ENCODE data around the gene NID1. TPM values are rescaled to one million over a fixed set of nuclear protein-coding genes. Genes with fewer than 3 reads are reported as not detected.

NID1 gene
- total and polyA plus RNA-seq, 2 experiments from 2014 or later = 77.7 to 82.0 TPM

DNA sequence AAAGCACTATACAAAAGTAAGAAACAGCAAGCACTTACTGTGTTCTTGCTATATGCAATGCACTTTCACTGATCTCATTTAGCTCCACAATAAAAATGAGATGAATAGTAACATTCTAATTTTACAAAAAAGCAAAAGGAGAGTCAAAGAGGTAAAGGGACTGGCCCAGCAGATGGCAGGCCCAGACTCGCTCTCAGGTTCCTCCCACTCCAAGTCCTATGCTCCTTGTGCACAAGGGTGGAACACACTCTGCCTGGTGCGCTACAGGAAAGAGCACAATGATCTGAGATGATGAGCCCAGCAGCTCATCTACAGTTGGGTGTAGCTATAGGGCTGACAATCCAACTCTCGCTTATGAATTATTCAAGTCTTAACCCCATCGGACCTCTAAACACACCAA lies 104.1 kb downstream of the NID1 start:
- Histone ChIP-seq H3K4me3 (no peak overlapping the region), H2AFZ (no peak overlapping the region), H3K9me3 (ENCODE audit: low read depth) (no peaks in the 10 kb centered on the region), H3K4me1 (ENCODE audit: insufficient read depth) (no peaks in the 10 kb centered on the region), H3K9me2 (ENCODE audit: insufficient read depth) (no peaks in the 10 kb centered on the region), H3K36me3 (ENCODE audit: low read depth) (no peaks in the 10 kb centered on the region), H3K79me2 (ENCODE audit: insufficient read depth) (no peaks in the 10 kb centered on the region), H3K27ac (no peak overlapping the region), H3F3A (ENCODE audit: insufficient read depth) (no peaks in the 10 kb centered on the region), H3K9ac (no peak overlapping the region), H3K4me2 (ENCODE audit: unreplicated experiment) (no peak overlapping the region), H3K27me3 (replicated peaks; ENCODE audit: insufficient read depth) (no peaks in the 10 kb centered on the region), H4K20me1 (ENCODE audit: insufficient read depth) (no peaks in the 10 kb centered on the region)
- TF ChIP-seq EZH2 (IDR thresholded peaks at IDR 0.05; ENCODE audit: insufficient read depth, poor library complexity, severe bottlenecking) = no peak
- TF ChIP-seq EZH2phosphoT487 (IDR thresholded peaks at IDR 0.05; ENCODE audit: insufficient read depth, low read depth) = no peak
- in situ Hi-C loops (cut with MboI) = loop anchor here (10.0 to 25.0 kb wide), 3 partner anchors 99 to 449 kb away; partner anchors contain the start of genes B3GALNT2 and LYST
- 97% methylated on average over 4 of the region's 4 CpGs for WGBS, 2 experiments (ENCODE audit: low coverage in 1 of 2, low lambda C conversion rate in 2 of 2, missing lambda C conversion rate in 2 of 2)
- no peak for DNase-seq

DNA sequence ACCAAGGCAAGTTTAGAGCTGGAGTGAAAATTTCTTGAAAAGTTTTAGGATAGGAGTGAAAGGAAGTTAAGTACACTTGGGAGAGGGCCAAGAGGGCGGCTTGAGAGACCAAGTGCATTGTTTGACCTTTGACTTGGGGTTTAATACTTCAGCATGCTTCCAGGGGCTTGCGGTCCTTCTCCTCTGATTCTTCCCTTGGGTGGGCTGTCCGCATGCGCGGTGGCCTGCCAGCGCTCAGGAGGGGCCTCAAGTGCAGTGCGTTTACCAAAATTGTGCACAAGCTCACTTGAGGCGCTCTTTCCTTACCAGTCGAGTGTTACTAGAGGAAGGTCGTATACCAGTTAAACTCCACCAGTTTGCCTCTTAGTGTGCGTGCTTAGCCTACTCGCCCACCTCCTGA lies 106.9 kb downstream of the NID1 start:
- Histone ChIP-seq H3K79me2 (ENCODE audit: insufficient read depth) (no peaks in the 10 kb centered on the region), H3K27ac (no peak overlapping the region), H3K4me1 (ENCODE audit: insufficient read depth) (peaks cover 9% of the 10 kb centered on the region), H3K4me2 (ENCODE audit: unreplicated experiment) (no peak overlapping the region), H3K36me3 (ENCODE audit: low read depth) (0 out of 2 replicates have a peak, but pooled peaks cover 3% of the 10 kb centered on the region), H4K20me1 (ENCODE audit: insufficient read depth) (no peaks in the 10 kb centered on the region), H3K4me3 (no peak overlapping the region), H3K9me2 (ENCODE audit: insufficient read depth) (no peaks in the 10 kb centered on the region), H3K9ac (no peak overlapping the region), H3K27me3 (replicated peaks; ENCODE audit: insufficient read depth) (no peaks in the 10 kb centered on the region), H3F3A (ENCODE audit: insufficient read depth) (peaks cover 13% of the 10 kb centered on the region), H2AFZ (no peak overlapping the region), H3K9me3 (ENCODE audit: low read depth) (no peaks in the 10 kb centered on the region)
- in situ Hi-C loops (cut with MboI) = loop anchor here (25.0 kb wide), 2 partner anchors 96 to 446 kb away; partner anchors contain the start of genes B3GALNT2 and LYST
- DNase-seq = no peak
- TF ChIP-seq EZH2 (IDR thresholded peaks at IDR 0.05; ENCODE audit: insufficient read depth, poor library complexity, severe bottlenecking) = no peak
- TF ChIP-seq EZH2phosphoT487 (IDR thresholded peaks at IDR 0.05; ENCODE audit: insufficient read depth, low read depth) = no peak
- 88 to 93% methylated on average over 12 of the region's 12 CpGs for WGBS, 2 experiments (ENCODE audit: low coverage in 1 of 2, low lambda C conversion rate in 2 of 2, missing lambda C conversion rate in 2 of 2)

DNA sequence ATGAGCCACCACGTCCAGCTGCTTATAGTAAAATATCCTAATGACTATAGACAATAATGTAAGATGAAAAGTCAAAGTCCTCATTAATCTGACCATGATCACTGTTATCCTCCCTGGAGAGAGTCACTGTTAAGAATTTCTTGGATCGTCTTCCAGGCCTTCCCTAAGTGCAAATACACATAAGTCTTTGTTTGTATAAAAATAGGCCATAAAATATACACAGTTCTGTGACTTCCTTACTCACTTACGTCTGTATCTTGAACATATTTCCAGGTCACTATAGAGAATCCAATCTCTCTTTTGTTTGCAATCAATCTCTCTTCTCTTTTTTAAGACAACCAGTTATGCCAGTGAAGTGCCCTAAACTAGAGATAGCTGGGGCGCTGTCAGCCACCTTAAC lies 109.1 kb downstream of the NID1 start:
- H4K20me1 ChIP-seq (ENCODE audit: insufficient read depth) = no peaks in the 10 kb centered on the region
- H3K36me3 ChIP-seq (ENCODE audit: low read depth) = 0 out of 2 replicates have a peak, but pooled peaks cover 3% of the 10 kb centered on the region
- H3K9me3 ChIP-seq (ENCODE audit: low read depth) = no peaks in the 10 kb centered on the region
- no peak for TF ChIP-seq EZH2phosphoT487 (IDR thresholded peaks at IDR 0.05; ENCODE audit: insufficient read depth, low read depth)
- no peak for TF ChIP-seq EZH2 (IDR thresholded peaks at IDR 0.05; ENCODE audit: insufficient read depth, poor library complexity, severe bottlenecking)
- H3K9me2 ChIP-seq (ENCODE audit: insufficient read depth) = no peaks in the 10 kb centered on the region
- no peak overlapping the region for H3K4me2 ChIP-seq (ENCODE audit: unreplicated experiment)
- no peaks in the 10 kb centered on the region for H3K27me3 ChIP-seq (replicated peaks; ENCODE audit: insufficient read depth)
- DNase-seq = no peak
- WGBS, 2 experiments (ENCODE audit: low coverage in 1 of 2, low lambda C conversion rate in 2 of 2, missing lambda C conversion rate in 2 of 2) = 88 to 93% methylated on average over 4 of the region's 4 CpGs
- H3K79me2 ChIP-seq (ENCODE audit: insufficient read depth) = no peaks in the 10 kb centered on the region
- in situ Hi-C loops (cut with MboI) = loop anchor here (25.0 kb wide), 2 partner anchors 93 to 443 kb away; partner anchors contain the start of genes B3GALNT2 and LYST
- no peak overlapping the region for H3K27ac ChIP-seq
- peaks cover 9% of the 10 kb centered on the region for H3K4me1 ChIP-seq (ENCODE audit: insufficient read depth)
- H2AFZ ChIP-seq = no peak overlapping the region
- no peak overlapping the region for H3K9ac ChIP-seq
- H3K4me3 ChIP-seq = no peak overlapping the region
- H3F3A ChIP-seq (ENCODE audit: insufficient read depth) = peaks cover 13% of the 10 kb centered on the region

DNA sequence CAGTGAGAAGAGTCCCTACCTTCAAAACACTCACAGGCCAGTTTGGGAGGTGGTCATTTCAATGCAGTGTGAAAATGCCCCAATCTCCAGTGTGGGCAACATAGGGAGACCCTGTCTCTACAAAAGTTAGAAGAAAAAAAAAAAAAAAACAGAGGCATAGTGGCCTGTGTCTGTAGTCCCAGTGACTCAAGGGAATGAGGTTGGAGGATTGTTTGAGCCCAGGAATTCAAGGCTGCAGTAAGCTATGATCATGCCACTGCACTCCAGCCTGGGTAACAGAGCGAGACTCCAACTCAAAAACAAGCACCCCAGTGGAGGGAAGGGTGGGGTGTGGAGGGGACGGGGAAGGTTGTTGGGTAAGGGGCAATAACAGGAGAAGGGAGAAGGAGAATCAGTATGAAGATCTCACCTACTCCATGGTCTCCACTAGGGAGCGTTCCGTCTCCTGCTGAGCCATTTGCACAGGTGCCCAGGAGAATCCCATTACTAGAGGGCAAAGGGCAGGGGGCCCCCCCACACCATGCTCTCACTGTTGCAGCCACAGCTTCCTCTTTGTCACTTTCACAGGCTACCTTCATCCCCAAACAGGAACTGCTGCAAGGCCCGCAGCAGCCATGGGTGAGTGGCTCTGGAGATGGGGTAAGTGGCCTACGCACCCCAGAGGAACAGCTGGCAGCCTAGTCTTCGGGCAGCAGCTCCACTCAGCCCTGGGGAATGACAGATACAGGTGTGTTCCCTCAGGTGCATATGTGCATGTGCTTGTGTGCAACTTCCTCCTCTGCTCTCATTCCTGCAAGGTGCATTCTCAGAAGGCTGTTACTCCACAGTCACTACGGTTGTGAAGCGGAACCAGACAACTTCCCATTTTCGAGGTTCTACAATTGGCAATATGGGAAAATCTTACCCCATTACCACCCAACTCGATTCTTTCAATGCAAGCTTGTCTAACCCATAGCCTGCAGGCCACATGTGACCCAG lies 110.3 kb downstream of the NID1 start:
- Histone ChIP-seq H3K9me3 (ENCODE audit: low read depth) (no peaks in the 10 kb centered on the region), H4K20me1 (ENCODE audit: insufficient read depth) (no peaks in the 10 kb centered on the region), H3K9ac (peak overlapping the region; percentile 49), H3K79me2 (ENCODE audit: insufficient read depth) (no peaks in the 10 kb centered on the region), H3K9me2 (ENCODE audit: insufficient read depth) (no peaks in the 10 kb centered on the region), H3K4me3 (no peak overlapping the region), H3K27me3 (replicated peaks; ENCODE audit: insufficient read depth) (no peaks in the 10 kb centered on the region), H3K36me3 (ENCODE audit: low read depth) (0 out of 2 replicates have a peak, but pooled peaks cover 3% of the 10 kb centered on the region), H3K27ac (peak overlapping the region; percentile 76), H2AFZ (peak overlapping the region; percentile 40; the same call in 1 of the 2 replicates), H3K4me2 (ENCODE audit: unreplicated experiment) (peak overlapping the region; percentile 28), H3K4me1 (ENCODE audit: insufficient read depth) (peaks cover 9% of the 10 kb centered on the region), H3F3A (ENCODE audit: insufficient read depth) (peaks cover 13% of the 10 kb centered on the region)
- in situ Hi-C loops (cut with MboI) = loop anchor here (25.0 kb wide), 2 partner anchors 92 to 442 kb away; partner anchors contain the start of genes B3GALNT2 and LYST
- DNase-seq = peak; percentile 32
- WGBS, 2 experiments (ENCODE audit: low coverage in 1 of 2, low lambda C conversion rate in 2 of 2, missing lambda C conversion rate in 2 of 2) = 85 to 88% methylated on average over 9 to 11 of the region's 11 CpGs
- no peak for TF ChIP-seq EZH2phosphoT487 (IDR thresholded peaks at IDR 0.05; ENCODE audit: insufficient read depth, low read depth)
- TF ChIP-seq EZH2 (IDR thresholded peaks at IDR 0.05; ENCODE audit: insufficient read depth, poor library complexity, severe bottlenecking) = no peak
